HEK293 (cell line): ENCODE results near the gene HGFAC.

Experiments
- BCL11A ChIP-seq: fragments of 450-650 bp; formaldehyde crosslinking; IDR thresholded peaks from 2 replicates; pipeline ENCODE4 v1.5.1; 2016; ENCODE audit warnings: low read depth, missing biosample characterization, missing genetic modification characterization
- YY1 ChIP-seq: fragments of 450-650 bp; formaldehyde crosslinking; IDR thresholded peaks from 2 replicates; pipeline ENCODE4 v1.5.1; 2018; ENCODE audit warnings: missing biosample characterization, missing genetic modification characterization
- ZBTB1 ChIP-seq: fragments of 450-650 bp; formaldehyde crosslinking; IDR thresholded peaks from 2 replicates; pipeline ENCODE4 v1.5.1; 2016; ENCODE audit warnings: missing biosample characterization, missing genetic modification characterization
- ZNF274 ChIP-seq, 2 experiments: fragments of 200-500 bp in 1 of 2; fragments of 450-650 bp in 1 of 2; sonication (Bioruptor generic) in 1 of 2; formaldehyde crosslinking in 1 of 2; IDR thresholded peaks; 2 replicates each; pipeline versions ENCODE4 v1.5.1 to v1.6.1; 2014 to 2016; ENCODE audit warnings: borderline replicate concordance in 1 of 2, inconsistent platforms in 1 of 2, low read length in 1 of 2, missing biosample characterization in 1 of 2, missing genetic modification characterization in 1 of 2
- TF ChIP-seq, protein P1 (sequence below): fragments of 450-650 bp; formaldehyde crosslinking; IDR thresholded peaks from 2 replicates; pipeline ENCODE4 v1.5.1; 2016; ENCODE audit warnings: missing biosample characterization, missing genetic modification characterization
- TF ChIP-seq, protein P2 (sequence below): fragments of 450-650 bp; formaldehyde crosslinking; IDR thresholded peaks from 2 replicates; pipeline ENCODE4 v1.5.1; 2016; ENCODE audit warnings: missing biosample characterization, missing genetic modification characterization

DNA sequence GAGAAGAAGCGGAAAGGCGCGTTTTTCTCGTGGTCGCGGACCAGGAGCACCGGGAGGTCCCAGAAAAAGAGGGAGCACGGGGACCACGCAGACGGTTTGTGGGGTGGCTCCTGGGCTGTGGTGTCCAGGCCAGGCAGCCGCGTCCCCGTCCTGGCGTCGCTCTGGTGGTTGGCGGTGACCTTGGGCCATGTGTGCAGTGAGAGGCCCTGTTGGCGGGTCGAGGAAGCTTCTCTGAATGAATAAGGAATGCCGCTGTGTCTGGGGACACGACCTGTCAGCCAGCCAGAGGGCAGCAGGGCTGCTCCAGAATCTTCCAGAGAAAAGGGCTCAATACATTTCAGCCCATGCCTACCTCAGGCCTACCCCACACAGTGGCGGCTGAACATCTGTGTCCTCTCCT lies 24.3 kb upstream of the HGFAC start:
- no peak for TF ChIP-seq ZNF274 (IDR thresholded peaks at IDR 0.05; ENCODE audit: low read length)
- no peak for TF ChIP-seq ZNF274 (tag by site-specific recombination; IDR thresholded peaks at IDR 0.05; ENCODE audit: borderline replicate concordance)
- no peak for TF ChIP-seq BCL11A (tag by site-specific recombination)
- TF ChIP-seq ZBTB1 = no peak
- TF ChIP-seq, protein P1, sequence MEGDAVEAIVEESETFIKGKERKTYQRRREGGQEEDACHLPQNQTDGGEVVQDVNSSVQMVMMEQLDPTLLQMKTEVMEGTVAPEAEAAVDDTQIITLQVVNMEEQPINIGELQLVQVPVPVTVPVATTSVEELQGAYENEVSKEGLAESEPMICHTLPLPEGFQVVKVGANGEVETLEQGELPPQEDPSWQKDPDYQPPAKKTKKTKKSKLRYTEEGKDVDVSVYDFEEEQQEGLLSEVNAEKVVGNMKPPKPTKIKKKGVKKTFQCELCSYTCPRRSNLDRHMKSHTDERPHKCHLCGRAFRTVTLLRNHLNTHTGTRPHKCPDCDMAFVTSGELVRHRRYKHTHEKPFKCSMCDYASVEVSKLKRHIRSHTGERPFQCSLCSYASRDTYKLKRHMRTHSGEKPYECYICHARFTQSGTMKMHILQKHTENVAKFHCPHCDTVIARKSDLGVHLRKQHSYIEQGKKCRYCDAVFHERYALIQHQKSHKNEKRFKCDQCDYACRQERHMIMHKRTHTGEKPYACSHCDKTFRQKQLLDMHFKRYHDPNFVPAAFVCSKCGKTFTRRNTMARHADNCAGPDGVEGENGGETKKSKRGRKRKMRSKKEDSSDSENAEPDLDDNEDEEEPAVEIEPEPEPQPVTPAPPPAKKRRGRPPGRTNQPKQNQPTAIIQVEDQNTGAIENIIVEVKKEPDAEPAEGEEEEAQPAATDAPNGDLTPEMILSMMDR = no peak
- TF ChIP-seq, protein P2, sequence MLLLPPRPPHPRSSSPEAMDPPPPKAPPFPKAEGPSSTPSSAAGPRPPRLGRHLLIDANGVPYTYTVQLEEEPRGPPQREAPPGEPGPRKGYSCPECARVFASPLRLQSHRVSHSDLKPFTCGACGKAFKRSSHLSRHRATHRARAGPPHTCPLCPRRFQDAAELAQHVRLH (tag by site-specific recombination) = no peak
- no peak for TF ChIP-seq YY1
